Liver (tissue), 9 donors: ENCODE data around the gene CXCR6. TPM values are rescaled to one million over a fixed set of nuclear protein-coding genes. Genes with fewer than 3 reads are reported as not detected.

ENCODE experiments used
- DNase-seq: peaks from one replicate; pipeline ENCODE4 v3.0.0-alpha.2; 2017; ENCODE audit warnings: low spot score
- H3K27ac ChIP-seq, 2 donors: one replicate each; pipeline ENCODE4 v1.7.0; 2013; ENCODE audit warnings: inconsistent platforms in 2 of 2, low read length in 2 of 2, control low read depth in 1 of 2, low read depth in 1 of 2, mild to moderate bottlenecking in 1 of 2
- H3K27me3 ChIP-seq, 4 donors: one replicate each; pipeline versions ENCODE4 v1.6.1 to v1.7.0; 2013; ENCODE audit warnings: low read length in 3 of 4, inconsistent platforms in 1 of 4, mild to moderate bottlenecking in 1 of 4, moderate library complexity in 1 of 4; ENCODE audit not compliant: control insufficient read depth in 4 of 4, insufficient read depth in 4 of 4
- H3K36me3 ChIP-seq, 4 donors: one replicate each; pipeline versions ENCODE4 v1.6.1 to v1.7.0; 2013; ENCODE audit warnings: low read length in 3 of 4, mild to moderate bottlenecking in 3 of 4, low read depth in 1 of 4, moderate library complexity in 1 of 4; ENCODE audit not compliant: control insufficient read depth in 4 of 4, insufficient read depth in 3 of 4
- H3K4me1 ChIP-seq, 4 donors: one replicate each; pipeline versions ENCODE4 v1.6.1 to v1.7.0; 2013; ENCODE audit warnings: low read length in 3 of 4, mild to moderate bottlenecking in 3 of 4, moderate library complexity in 1 of 4; ENCODE audit not compliant: control insufficient read depth in 4 of 4, insufficient read depth in 4 of 4
- H3K4me3 ChIP-seq, 3 donors: one replicate each; pipeline versions ENCODE4 v1.6.1 to v1.7.0; 2013; ENCODE audit warnings: low read length in 3 of 3, control low read depth in 1 of 3, low read depth in 1 of 3, mild to moderate bottlenecking in 1 of 3
- H3K9ac ChIP-seq, 2 donors: one replicate each; pipeline ENCODE4 v1.7.0; 2013; ENCODE audit warnings: low read length in 2 of 2, mild to moderate bottlenecking in 2 of 2, moderate library complexity in 2 of 2, control low read depth in 1 of 2, low read depth in 1 of 2
- H3K9me3 ChIP-seq, 4 donors: one replicate each; pipeline versions ENCODE4 v1.6.1 to v1.7.0; 2013; ENCODE audit warnings: low read length in 3 of 4; ENCODE audit not compliant: control insufficient read depth in 4 of 4
- EGR1 ChIP-seq, 2 donors: IDR thresholded peaks; 2 replicates each; pipeline ENCODE4 v1.6.1; 2016 to 2018; ENCODE audit warnings: antibody characterized with exemption in 2 of 2, low read depth in 2 of 2
- FOXA1 ChIP-seq: IDR thresholded peaks from 2 replicates; pipeline ENCODE4 v1.6.1; 2016; ENCODE audit warnings: antibody characterized with exemption
- FOXA2 ChIP-seq: IDR thresholded peaks from 2 replicates; pipeline ENCODE4 v1.6.1; 2016; ENCODE audit warnings: antibody characterized with exemption
- GABPA ChIP-seq, 2 donors: IDR thresholded peaks in 1 of 2; conservative IDR thresholded peaks in 1 of 2; 2 replicates each; pipeline ENCODE4 v1.6.1; 2016; ENCODE audit warnings: antibody characterized with exemption in 2 of 2, mild to moderate bottlenecking in 1 of 2, moderate library complexity in 1 of 2
- HNF4A ChIP-seq, 2 donors: conservative IDR thresholded peaks; 2 replicates each; pipeline ENCODE4 v1.6.1; 2016; ENCODE audit warnings: antibody characterized with exemption in 2 of 2, mild to moderate bottlenecking in 2 of 2
- HNF4G ChIP-seq: IDR thresholded peaks from 2 replicates; pipeline ENCODE4 v1.6.1; 2016; ENCODE audit warnings: antibody characterized with exemption
- JUND ChIP-seq, 2 donors: IDR thresholded peaks; 2 replicates each; pipeline ENCODE4 v1.6.1; 2016; ENCODE audit warnings: antibody characterized with exemption in 2 of 2
- NR2F2 ChIP-seq: IDR thresholded peaks from 2 replicates; pipeline ENCODE4 v1.6.1; 2016; ENCODE audit warnings: antibody characterized with exemption
- RAD21 ChIP-seq, 2 donors: IDR thresholded peaks; 2 replicates each; pipeline ENCODE4 v1.6.1; 2016; ENCODE audit warnings: antibody characterized with exemption in 2 of 2, mild to moderate bottlenecking in 2 of 2
- RXRA ChIP-seq, 2 donors: IDR thresholded peaks; 2 replicates each; pipeline ENCODE4 v1.6.1; 2017 to 2018; ENCODE audit warnings: antibody characterized with exemption in 2 of 2, mild to moderate bottlenecking in 1 of 2
- SP1 ChIP-seq: IDR thresholded peaks from 2 replicates; pipeline ENCODE4 v1.6.1; 2018; ENCODE audit warnings: antibody characterized with exemption, mild to moderate bottlenecking
- TAF1 ChIP-seq: conservative IDR thresholded peaks from 2 replicates; pipeline ENCODE4 v1.6.1; 2016; ENCODE audit warnings: antibody characterized with exemption, mild to moderate bottlenecking
- YY1 ChIP-seq: IDR thresholded peaks from 2 replicates; pipeline ENCODE4 v1.6.1; 2016; ENCODE audit warnings: antibody characterized with exemption, mild to moderate bottlenecking
- WGBS: extraction: QIAGEN DNeasy Blood & Tissue Kit; methylation state at CpG from one replicate; pipeline ENCODE4 v1.1.7; 2013; 5-methylcytosine and 5-hydroxymethylcytosine counted together
- polyA plus RNA-seq, 2 donors: library from polyadenylated mRNA; stranded (reverse) in 1 of 2; unstranded in 1 of 2; fragments of 200-250 nt in 1 of 2; fragments of >200 nt in 1 of 2; fragmentation: Nextera tagmentation in 1 of 2; extraction: Ambion mirVana in 1 of 2; gene quantifications; one replicate each; pipeline versions ENCODE4 v1.2.1 to v1.2.3, GENCODE V29; 2013 to 2015
- total RNA-seq, 2 donors: library from RNA; depleted of rRNA; stranded (reverse); fragments of >200 nt; gene quantifications; one replicate each; pipeline ENCODE4 v1.2.3, GENCODE V29; 2014
- TF ChIP-seq, protein P1 (sequence below): IDR thresholded peaks from 2 replicates; pipeline ENCODE4 v1.6.1; 2016; ENCODE audit warnings: antibody characterized with exemption
- TF ChIP-seq, protein P2 (sequence below): fragments of 150-350 bp; IDR thresholded peaks from 2 replicates; pipeline ENCODE4 v1.5.1; 2017; ENCODE audit warnings: improper control_type of control experiment, low read depth, low read length; ENCODE audit not compliant: missing input control
- TF ChIP-seq, protein P3 (sequence below): IDR thresholded peaks from 2 replicates; pipeline ENCODE4 v1.6.1; 2016; ENCODE audit warnings: antibody characterized with exemption
- TF ChIP-seq, protein P4 (sequence below): IDR thresholded peaks from 2 replicates; pipeline ENCODE4 v1.6.1; 2016; ENCODE audit warnings: antibody characterized with exemption, mild to moderate bottlenecking
- TF ChIP-seq, protein P5 (sequence below): IDR thresholded peaks from 2 replicates; pipeline ENCODE4 v1.6.1; 2016; ENCODE audit warnings: antibody characterized with exemption
- donor health status: healthy.
- donor health status: healthy.
- donor health status: healthy.
- donor health status: healthy.
- donor health status: healthy.

CXCR6 gene
- total RNA-seq, result 1 to 10 TPM in 1 of 2 donors, under 1 TPM in 1; 0.75 to 2.9 TPM
- polyA plus RNA-seq, result 1 to 10 TPM in 1 of 2 donors, under 1 TPM in 1; 0.60 to 1.2 TPM

DNA sequence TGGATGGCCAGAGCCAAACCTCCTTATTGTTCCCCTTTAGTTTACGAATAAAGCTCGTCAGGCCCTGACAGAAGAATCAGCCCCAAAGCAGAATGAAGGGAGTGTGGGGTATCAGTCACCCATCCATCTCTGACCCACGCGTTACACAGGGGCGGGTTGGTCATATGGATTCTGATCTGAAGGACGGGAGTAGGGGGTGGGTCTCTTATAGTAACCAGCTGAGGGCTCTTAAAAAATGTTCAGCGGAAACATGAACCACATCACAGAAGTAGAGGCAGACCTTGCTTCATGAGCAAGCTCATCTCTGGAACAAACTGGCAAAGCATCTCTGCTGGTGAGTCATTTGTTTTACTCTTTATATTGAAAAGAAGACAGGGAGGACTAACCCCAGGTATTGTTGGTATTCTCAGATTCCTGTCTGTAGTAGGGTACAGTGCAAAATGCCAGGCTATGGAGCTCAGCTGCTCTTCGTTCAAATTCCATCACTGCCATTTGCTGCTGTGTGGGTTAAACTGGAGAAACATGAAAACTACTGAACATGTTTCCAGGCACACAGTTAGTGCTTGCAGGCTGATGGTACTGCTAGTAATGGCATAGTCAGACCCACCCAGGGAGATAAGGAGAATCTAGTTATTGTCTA, at the start of gene CXCR6:
Gene CXCR6, plus strand, starts transcription at position 258 of the 640 bp plus-strand sequence. CDS start 3,018 bp downstream, outside the sequence.
- 92% methylated on average over 8 of the region's 8 CpGs for WGBS
- no peak for DNase-seq
- TF ChIP-seq, protein P1, sequence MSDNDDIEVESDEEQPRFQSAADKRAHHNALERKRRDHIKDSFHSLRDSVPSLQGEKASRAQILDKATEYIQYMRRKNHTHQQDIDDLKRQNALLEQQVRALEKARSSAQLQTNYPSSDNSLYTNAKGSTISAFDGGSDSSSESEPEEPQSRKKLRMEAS, result no peak
- no peak for TF ChIP-seq YY1
- TF ChIP-seq, protein P2, sequence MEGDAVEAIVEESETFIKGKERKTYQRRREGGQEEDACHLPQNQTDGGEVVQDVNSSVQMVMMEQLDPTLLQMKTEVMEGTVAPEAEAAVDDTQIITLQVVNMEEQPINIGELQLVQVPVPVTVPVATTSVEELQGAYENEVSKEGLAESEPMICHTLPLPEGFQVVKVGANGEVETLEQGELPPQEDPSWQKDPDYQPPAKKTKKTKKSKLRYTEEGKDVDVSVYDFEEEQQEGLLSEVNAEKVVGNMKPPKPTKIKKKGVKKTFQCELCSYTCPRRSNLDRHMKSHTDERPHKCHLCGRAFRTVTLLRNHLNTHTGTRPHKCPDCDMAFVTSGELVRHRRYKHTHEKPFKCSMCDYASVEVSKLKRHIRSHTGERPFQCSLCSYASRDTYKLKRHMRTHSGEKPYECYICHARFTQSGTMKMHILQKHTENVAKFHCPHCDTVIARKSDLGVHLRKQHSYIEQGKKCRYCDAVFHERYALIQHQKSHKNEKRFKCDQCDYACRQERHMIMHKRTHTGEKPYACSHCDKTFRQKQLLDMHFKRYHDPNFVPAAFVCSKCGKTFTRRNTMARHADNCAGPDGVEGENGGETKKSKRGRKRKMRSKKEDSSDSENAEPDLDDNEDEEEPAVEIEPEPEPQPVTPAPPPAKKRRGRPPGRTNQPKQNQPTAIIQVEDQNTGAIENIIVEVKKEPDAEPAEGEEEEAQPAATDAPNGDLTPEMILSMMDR, result no peak
- TF ChIP-seq RAD21 (IDR thresholded peaks at IDR 0.05), result no peak
- H3K9me3 ChIP-seq, result no peaks in the 10 kb centered on the region
- no peak within 1 kb of the TSS for H3K4me3 ChIP-seq
- H3K9ac ChIP-seq, result no peak within 1 kb of the TSS
- no peak within 1 kb of the TSS for H3K27ac ChIP-seq
- no peaks in the 10 kb centered on the region for H3K4me1 ChIP-seq
- H3K27me3 ChIP-seq, result no peaks in the 10 kb centered on the region
- H3K36me3 ChIP-seq, result peaks cover 0 to 23% (median 11%) of the 10 kb centered on the region in 4 donors

DNA sequence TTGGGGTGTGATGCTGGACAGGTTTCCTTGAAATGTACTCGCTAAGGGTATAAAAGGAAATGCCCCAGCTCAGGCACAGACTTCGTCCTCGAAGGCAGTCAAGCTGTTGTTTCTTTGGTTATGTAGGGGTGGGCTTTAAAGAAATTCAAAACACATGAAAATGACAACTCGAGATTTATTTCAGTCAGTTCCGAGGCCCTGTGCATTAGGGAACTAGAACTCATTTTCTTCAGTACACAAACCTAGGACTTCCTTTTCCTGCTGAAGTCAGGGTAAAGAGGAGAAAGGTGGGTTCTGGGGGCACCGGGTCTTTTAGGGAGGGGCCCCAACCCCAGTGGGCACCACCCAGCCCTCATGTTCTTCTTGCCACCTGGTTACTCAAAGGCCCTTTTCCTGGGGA, 49.2 kb upstream of the CXCR6 start:
- H3K36me3 ChIP-seq, result no peaks in the 10 kb centered on the region
- TF ChIP-seq JUND (IDR thresholded peaks at IDR 0.05) (no peak), YY1 (no peak), SP1 (no peak), TAF1 (no peak), GABPA (IDR thresholded peaks at IDR 0.05 in 1 of 2, conservative IDR thresholded peaks at IDR 0.05 in 1 of 2) (no peak), FOXA1 (no peak), HNF4G (no peak), EGR1 (IDR thresholded peaks at IDR 0.05; ENCODE audit: low read depth in 2 of 2) (no peak), FOXA2 (no peak), NR2F2 (no peak), RAD21 (IDR thresholded peaks at IDR 0.05) (no peak), HNF4A (conservative IDR thresholded peaks at IDR 0.05) (no peak), RXRA (IDR thresholded peaks at IDR 0.05) (no peak)
- TF ChIP-seq, protein P2, result no peak
- TF ChIP-seq, protein P1, result no peak
- TF ChIP-seq, protein P3, sequence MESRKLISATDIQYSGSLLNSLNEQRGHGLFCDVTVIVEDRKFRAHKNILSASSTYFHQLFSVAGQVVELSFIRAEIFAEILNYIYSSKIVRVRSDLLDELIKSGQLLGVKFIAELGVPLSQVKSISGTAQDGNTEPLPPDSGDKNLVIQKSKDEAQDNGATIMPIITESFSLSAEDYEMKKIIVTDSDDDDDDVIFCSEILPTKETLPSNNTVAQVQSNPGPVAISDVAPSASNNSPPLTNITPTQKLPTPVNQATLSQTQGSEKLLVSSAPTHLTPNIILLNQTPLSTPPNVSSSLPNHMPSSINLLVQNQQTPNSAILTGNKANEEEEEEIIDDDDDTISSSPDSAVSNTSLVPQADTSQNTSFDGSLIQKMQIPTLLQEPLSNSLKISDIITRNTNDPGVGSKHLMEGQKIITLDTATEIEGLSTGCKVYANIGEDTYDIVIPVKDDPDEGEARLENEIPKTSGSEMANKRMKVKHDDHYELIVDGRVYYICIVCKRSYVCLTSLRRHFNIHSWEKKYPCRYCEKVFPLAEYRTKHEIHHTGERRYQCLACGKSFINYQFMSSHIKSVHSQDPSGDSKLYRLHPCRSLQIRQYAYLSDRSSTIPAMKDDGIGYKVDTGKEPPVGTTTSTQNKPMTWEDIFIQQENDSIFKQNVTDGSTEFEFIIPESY, result no peak
- TF ChIP-seq, protein P4, sequence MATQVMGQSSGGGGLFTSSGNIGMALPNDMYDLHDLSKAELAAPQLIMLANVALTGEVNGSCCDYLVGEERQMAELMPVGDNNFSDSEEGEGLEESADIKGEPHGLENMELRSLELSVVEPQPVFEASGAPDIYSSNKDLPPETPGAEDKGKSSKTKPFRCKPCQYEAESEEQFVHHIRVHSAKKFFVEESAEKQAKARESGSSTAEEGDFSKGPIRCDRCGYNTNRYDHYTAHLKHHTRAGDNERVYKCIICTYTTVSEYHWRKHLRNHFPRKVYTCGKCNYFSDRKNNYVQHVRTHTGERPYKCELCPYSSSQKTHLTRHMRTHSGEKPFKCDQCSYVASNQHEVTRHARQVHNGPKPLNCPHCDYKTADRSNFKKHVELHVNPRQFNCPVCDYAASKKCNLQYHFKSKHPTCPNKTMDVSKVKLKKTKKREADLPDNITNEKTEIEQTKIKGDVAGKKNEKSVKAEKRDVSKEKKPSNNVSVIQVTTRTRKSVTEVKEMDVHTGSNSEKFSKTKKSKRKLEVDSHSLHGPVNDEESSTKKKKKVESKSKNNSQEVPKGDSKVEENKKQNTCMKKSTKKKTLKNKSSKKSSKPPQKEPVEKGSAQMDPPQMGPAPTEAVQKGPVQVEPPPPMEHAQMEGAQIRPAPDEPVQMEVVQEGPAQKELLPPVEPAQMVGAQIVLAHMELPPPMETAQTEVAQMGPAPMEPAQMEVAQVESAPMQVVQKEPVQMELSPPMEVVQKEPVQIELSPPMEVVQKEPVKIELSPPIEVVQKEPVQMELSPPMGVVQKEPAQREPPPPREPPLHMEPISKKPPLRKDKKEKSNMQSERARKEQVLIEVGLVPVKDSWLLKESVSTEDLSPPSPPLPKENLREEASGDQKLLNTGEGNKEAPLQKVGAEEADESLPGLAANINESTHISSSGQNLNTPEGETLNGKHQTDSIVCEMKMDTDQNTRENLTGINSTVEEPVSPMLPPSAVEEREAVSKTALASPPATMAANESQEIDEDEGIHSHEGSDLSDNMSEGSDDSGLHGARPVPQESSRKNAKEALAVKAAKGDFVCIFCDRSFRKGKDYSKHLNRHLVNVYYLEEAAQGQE, result no peak
- TF ChIP-seq, protein P5, sequence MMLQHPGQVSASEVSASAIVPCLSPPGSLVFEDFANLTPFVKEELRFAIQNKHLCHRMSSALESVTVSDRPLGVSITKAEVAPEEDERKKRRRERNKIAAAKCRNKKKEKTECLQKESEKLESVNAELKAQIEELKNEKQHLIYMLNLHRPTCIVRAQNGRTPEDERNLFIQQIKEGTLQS, result no peak
- H3K4me3 ChIP-seq, result no peak overlapping the region
- H3K9me3 ChIP-seq, result no peaks in the 10 kb centered on the region
- DNase-seq, result no peak
- no peak overlapping the region for H3K9ac ChIP-seq
- 71% methylated on average over 6 of the region's 6 CpGs for WGBS
- no peak overlapping the region for H3K27ac ChIP-seq
- no peaks in the 10 kb centered on the region for H3K4me1 ChIP-seq
- H3K27me3 ChIP-seq, result no peaks in the 10 kb centered on the region
